ENCODE results near the gene XPNPEP3. TPM values are rescaled to one million over a fixed set of nuclear protein-coding genes. Genes with fewer than 3 reads are reported as not detected.
"Not testable (repeated sequence)": the region's sequence is repeated elsewhere in the genome, so short reads cannot be mapped to it uniquely, and the experiment has no call there.

XPNPEP3 gene
- total RNA-seq, 1 experiment from 2014 or later: 35.4 TPM

GRCh38 chr22:40867109-40867508 lies 10.2 kb downstream of the XPNPEP3 start:
- no peaks in the 10 kb centered on the region; the same call in 1 of the 2 replicates for H3K36me3 ChIP-seq (ENCODE audit: control insufficient read depth, insufficient read depth, low read length)
- BruUV-seq (replicated peaks): no TSS peak
- no peak overlapping the region for H3K4me3 Mint-ChIP-seq (ENCODE audit: unreplicated experiment)
- H3K27me3 ChIP-seq (replicated peaks; ENCODE audit: control insufficient read depth, insufficient read depth, low read length): no peaks in the 10 kb centered on the region
- ChIA-PET POLR2A (interaction anchor here (1.4 kb wide), 1 partner anchor 10 kb away, joined by 12 read pairs; the partner anchor contains the start of genes ST13 and XPNPEP3), CTCF (interaction anchor here (2.0 kb wide), 1 partner anchor 32 kb away, joined by 8 read pairs; no protein-coding TSS in a partner anchor)
- H3K4me3 ChIP-seq (ENCODE audit: low read depth, low read length): no peak overlapping the region
- intact Hi-C loops (cut with micrococcal nuclease; ENCODE audit: unreplicated experiment): no loop called here
- H3K4me1 ChIP-seq: no peaks in the 10 kb centered on the region
- peaks cover 9% of the 10 kb centered on the region for H3K36me3 Mint-ChIP-seq (ENCODE audit: insufficient read depth, unreplicated experiment)
- H3K9me3 Mint-ChIP-seq (ENCODE audit: unreplicated experiment): no peaks in the 10 kb centered on the region
- no peaks in the 10 kb centered on the region for H3K27me3 Mint-ChIP-seq (ENCODE audit: insufficient read depth, unreplicated experiment)
- no peak for DNase-seq
- peaks cover 9% of the 10 kb centered on the region for H3K4me1 Mint-ChIP-seq (ENCODE audit: low read depth, unreplicated experiment)
- no peaks in the 10 kb centered on the region for H3K9me3 ChIP-seq
- no peak for TF ChIP-seq CTCF (IDR thresholded peaks at IDR 0.05; ENCODE audit: insufficient read depth in 1 of 2, low read depth in 1 of 2, low read length in 1 of 2, severe bottlenecking in 1 of 2, unreplicated experiment in 1 of 2)
- no peak overlapping the region for H3K27ac Mint-ChIP-seq (ENCODE audit: unreplicated experiment)

GRCh38 chr22:40868379-40868778 lies 11.4 kb downstream of the XPNPEP3 start:
- H3K27me3 Mint-ChIP-seq (ENCODE audit: insufficient read depth, unreplicated experiment); BruUV-seq (replicated peaks); H3K36me3 Mint-ChIP-seq (ENCODE audit: insufficient read depth, unreplicated experiment); POLR2A ChIA-PET; intact Hi-C loops (cut with micrococcal nuclease; ENCODE audit: unreplicated experiment); H3K9me3 ChIP-seq; H3K4me1 ChIP-seq; H3K9me3 Mint-ChIP-seq (ENCODE audit: unreplicated experiment); H3K27ac Mint-ChIP-seq (ENCODE audit: unreplicated experiment); H3K4me3 ChIP-seq (ENCODE audit: low read depth, low read length); H3K4me3 Mint-ChIP-seq (ENCODE audit: unreplicated experiment); H3K4me1 Mint-ChIP-seq (ENCODE audit: low read depth, unreplicated experiment); H3K36me3 ChIP-seq (ENCODE audit: control insufficient read depth, insufficient read depth, low read length); H3K27me3 ChIP-seq (replicated peaks; ENCODE audit: control insufficient read depth, insufficient read depth, low read length); DNase-seq: not testable (repeated sequence)
- CTCF ChIA-PET: interaction anchor here (2.0 kb wide), 1 partner anchor 31 kb away, joined by 8 read pairs; no protein-coding TSS in a partner anchor

- Histone ChIP-seq H3K36me3 (ENCODE audit: control insufficient read depth, insufficient read depth, low read length) (no peaks in the 10 kb centered on the region), H3K27me3 (replicated peaks; ENCODE audit: control insufficient read depth, insufficient read depth, low read length) (no peaks in the 10 kb centered on the region), H3K4me3 (ENCODE audit: low read depth, low read length) (no peak overlapping the region), H3K4me1 (peaks cover 13% of the 10 kb centered on the region), H3K9me3 (no peaks in the 10 kb centered on the region)
- Mint-ChIP-seq H3K27ac (ENCODE audit: unreplicated experiment) (no peak overlapping the region), H3K4me3 (ENCODE audit: unreplicated experiment) (no peak overlapping the region), H3K4me1 (ENCODE audit: low read depth, unreplicated experiment) (peaks cover 9% of the 10 kb centered on the region), H3K9me3 (ENCODE audit: unreplicated experiment) (no peaks in the 10 kb centered on the region), H3K36me3 (ENCODE audit: insufficient read depth, unreplicated experiment) (peaks cover 9% of the 10 kb centered on the region), H3K27me3 (ENCODE audit: insufficient read depth, unreplicated experiment) (no peaks in the 10 kb centered on the region)
- TF ChIP-seq CTCF (IDR thresholded peaks at IDR 0.05; ENCODE audit: insufficient read depth in 1 of 2, low read depth in 1 of 2, low read length in 1 of 2, severe bottlenecking in 1 of 2, unreplicated experiment in 1 of 2): no peak
- BruUV-seq (replicated peaks): no TSS peak
- ChIA-PET POLR2A (no interaction called here), CTCF (no interaction called here)
- DNase-seq: no peak
- intact Hi-C loops (cut with micrococcal nuclease; ENCODE audit: unreplicated experiment): no loop called here
These were observed 17.1 kb downstream of the XPNPEP3 start for GRCh38 chr22:40874016-40874415.

- Histone ChIP-seq H3K9me3 (no peaks in the 10 kb centered on the region), H3K4me1 (peaks cover 13% of the 10 kb centered on the region), H3K36me3 (ENCODE audit: control insufficient read depth, insufficient read depth, low read length) (no peaks in the 10 kb centered on the region), H3K27me3 (replicated peaks; ENCODE audit: control insufficient read depth, insufficient read depth, low read length) (no peaks in the 10 kb centered on the region), H3K4me3 (ENCODE audit: low read depth, low read length) (no peak overlapping the region)
- DNase-seq: no peak
- Mint-ChIP-seq H3K4me3 (ENCODE audit: unreplicated experiment) (no peak overlapping the region), H3K9me3 (ENCODE audit: unreplicated experiment) (no peaks in the 10 kb centered on the region), H3K27ac (ENCODE audit: unreplicated experiment) (no peak overlapping the region), H3K4me1 (ENCODE audit: low read depth, unreplicated experiment) (peaks cover 9% of the 10 kb centered on the region), H3K27me3 (ENCODE audit: insufficient read depth, unreplicated experiment) (no peaks in the 10 kb centered on the region), H3K36me3 (ENCODE audit: insufficient read depth, unreplicated experiment) (peaks cover 7% of the 10 kb centered on the region)
- intact Hi-C loops (cut with micrococcal nuclease; ENCODE audit: unreplicated experiment): no loop called here
- ChIA-PET CTCF (no interaction called here), POLR2A (interaction anchor here (0.6 kb wide), 1 partner anchor 18 kb away, joined by 4 read pairs; the partner anchor contains the start of gene XPNPEP3)
- BruUV-seq (replicated peaks): no TSS peak
- no peak for TF ChIP-seq CTCF (IDR thresholded peaks at IDR 0.05; ENCODE audit: insufficient read depth in 1 of 2, low read depth in 1 of 2, low read length in 1 of 2, severe bottlenecking in 1 of 2, unreplicated experiment in 1 of 2)
These were observed 18.2 kb downstream of the XPNPEP3 start for GRCh38 chr22:40875111-40875510.
